HFFc6 (cell line): ENCODE measurements around the gene GTF2A1L. TPM values are rescaled to one million over a fixed set of nuclear protein-coding genes. Genes with fewer than 3 reads are reported as not detected.

Source experiments
- DNase-seq: peaks from one replicate; pipeline ENCODE4 v3.0.0-alpha.2; 2018
- H3K27ac Mint-ChIP-seq: 2 replicates; pipeline ENCODE4 v1.8.0; 2020; ENCODE audit warnings: mild to moderate bottlenecking, mixed read lengths
- H3K27me3 Mint-ChIP-seq: 2 replicates; pipeline ENCODE4 v1.8.0; 2021; ENCODE audit warnings: mild to moderate bottlenecking, moderate library complexity, mixed read lengths; ENCODE audit not compliant: insufficient read depth
- H3K36me3 Mint-ChIP-seq: 2 replicates; pipeline ENCODE4 v1.8.0; 2021; ENCODE audit warnings: low read depth, mixed read lengths
- H3K4me1 Mint-ChIP-seq: 2 replicates; pipeline ENCODE4 v1.8.0; 2020; ENCODE audit warnings: low read depth, mixed read lengths
- H3K4me3 Mint-ChIP-seq: 2 replicates; pipeline ENCODE4 v1.8.0; 2020; ENCODE audit warnings: mild to moderate bottlenecking, moderate library complexity, mixed read lengths
- H3K9me3 Mint-ChIP-seq: 2 replicates; pipeline ENCODE4 v1.8.0; 2020; ENCODE audit warnings: mild to moderate bottlenecking, mixed read lengths
- CTCF ChIP-seq: fragments of 200-600 bp; sonication (generic); IDR thresholded peaks from 2 replicates; pipeline ENCODE4 v1.5.0; 2021; ENCODE audit warnings: antibody characterized with exemption, mild to moderate bottlenecking
- total RNA-seq, 6 experiments: library from RNA; stranded (reverse); fragmentation: NEBNext Ultra II Directional; extraction: Animal tissue kit (Norgen Biotek cat#: 25700); gene quantifications; 2 replicates in 1 of 6; 3 replicates in 5 of 6; pipeline ENCODE4 v1.2.3, GENCODE V29; 2021

The GTF2A1L gene
- total RNA-seq, 6 experiments from 2014 or later, result not detected

DNA sequence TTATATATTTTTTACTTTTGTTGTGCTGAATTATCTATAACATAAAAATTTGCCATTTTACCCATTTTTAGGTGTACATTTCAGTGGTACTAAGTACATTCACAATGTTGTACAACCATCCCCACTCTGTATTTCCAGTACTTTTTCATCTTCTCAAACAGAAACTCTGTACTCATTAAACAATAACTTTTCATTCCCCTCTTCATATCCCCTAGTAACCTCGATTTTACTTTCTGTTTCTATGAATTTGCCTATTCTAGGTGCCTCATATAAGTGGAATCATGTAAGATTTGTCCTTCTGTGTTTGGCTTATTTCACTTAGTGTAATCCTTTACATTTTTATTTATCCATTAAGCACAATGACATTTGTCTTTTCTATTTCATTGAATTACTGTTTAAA is 51.3 kb downstream of the GTF2A1L start:
- H3K36me3 Mint-ChIP-seq, result no peaks in the 10 kb centered on the region
- no peaks in the 10 kb centered on the region for H3K9me3 Mint-ChIP-seq
- no peaks in the 10 kb centered on the region for H3K4me1 Mint-ChIP-seq
- no peak overlapping the region for H3K27ac Mint-ChIP-seq
- TF ChIP-seq CTCF, result no peak
- H3K27me3 Mint-ChIP-seq, result no peaks in the 10 kb centered on the region
- no peak overlapping the region for H3K4me3 Mint-ChIP-seq
- DNase-seq, result no peak

DNA sequence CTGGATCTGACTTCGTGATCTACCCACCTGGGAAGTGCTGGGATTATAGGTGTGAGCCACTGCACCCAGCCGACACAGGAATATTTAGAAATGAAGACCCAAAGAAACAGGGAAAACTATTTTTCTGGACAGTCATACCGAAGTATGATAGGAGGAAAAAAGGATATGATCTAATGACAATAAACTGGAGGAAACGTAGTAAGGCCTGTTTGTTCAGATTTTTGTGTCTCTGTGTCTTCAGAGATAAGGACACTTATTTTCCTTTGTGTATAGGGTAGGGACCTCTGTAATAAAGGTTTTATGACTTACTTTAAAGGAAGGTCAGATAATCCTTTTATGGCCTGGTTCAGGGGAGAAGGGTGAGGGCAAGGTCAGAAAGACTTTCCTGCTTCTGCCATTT is 55.9 kb downstream of the GTF2A1L start:
- Mint-ChIP-seq H3K4me3 (no peak overlapping the region), H3K27me3 (no peaks in the 10 kb centered on the region), H3K27ac (no peak overlapping the region), H3K36me3 (no peaks in the 10 kb centered on the region), H3K9me3 (peaks cover 4% of the 10 kb centered on the region; the same call in 1 of the 2 replicates), H3K4me1 (no peaks in the 10 kb centered on the region)
- no peak for DNase-seq
- TF ChIP-seq CTCF, result no peak

- no peak for DNase-seq
- H3K4me1 Mint-ChIP-seq, result no peaks in the 10 kb centered on the region
- no peak overlapping the region for H3K27ac Mint-ChIP-seq
- no peaks in the 10 kb centered on the region for H3K27me3 Mint-ChIP-seq
- no peaks in the 10 kb centered on the region for H3K36me3 Mint-ChIP-seq
- no peak for TF ChIP-seq CTCF
- peaks cover 4% of the 10 kb centered on the region; the same call in 1 of the 2 replicates for H3K9me3 Mint-ChIP-seq
- H3K4me3 Mint-ChIP-seq, result no peak overlapping the region
Observed at GRCh38 chr2:48674933-48675332, 57.3 kb downstream of the GTF2A1L start.

- DNase-seq, result no peak
- Mint-ChIP-seq H3K9me3 (peaks cover 8% of the 10 kb centered on the region; the same call in 1 of the 2 replicates), H3K36me3 (no peaks in the 10 kb centered on the region), H3K4me1 (no peaks in the 10 kb centered on the region), H3K27ac (no peak overlapping the region), H3K27me3 (no peaks in the 10 kb centered on the region), H3K4me3 (no peak overlapping the region)
- no peak for TF ChIP-seq CTCF
Observed at GRCh38 chr2:48677450-48677849, 59.8 kb downstream of the GTF2A1L start.

DNA sequence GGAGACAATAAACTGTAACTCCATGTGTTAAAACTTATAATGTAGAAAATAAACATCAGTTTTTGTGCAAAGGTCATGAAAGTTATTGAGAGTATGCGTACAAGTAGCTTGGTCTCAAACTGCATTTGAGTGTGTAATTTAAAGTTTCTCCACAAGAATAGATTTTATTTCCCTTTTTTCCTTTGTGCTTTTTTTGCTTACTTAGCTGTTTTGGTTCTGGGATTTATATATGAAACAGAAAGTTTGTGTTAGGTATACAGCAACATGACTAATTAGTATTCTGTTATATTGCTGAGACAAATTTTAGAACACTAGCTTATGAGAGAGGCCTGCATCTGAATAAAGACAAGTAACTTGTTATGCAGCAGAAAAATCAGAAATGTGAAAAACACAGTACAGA is 67.5 kb downstream of the GTF2A1L start:
- TF ChIP-seq CTCF, result no peak
- DNase-seq, result no peak
- Mint-ChIP-seq H3K27me3 (no peaks in the 10 kb centered on the region), H3K4me1 (no peaks in the 10 kb centered on the region), H3K36me3 (no peaks in the 10 kb centered on the region), H3K27ac (no peak overlapping the region), H3K4me3 (no peak overlapping the region), H3K9me3 (peaks cover 14% of the 10 kb centered on the region; the same call in 1 of the 2 replicates)
